K562 (cell line): ENCODE data around the gene DHDH. TPM values are rescaled to one million over a fixed set of nuclear protein-coding genes. Genes with fewer than 3 reads are reported as not detected.

Source experiments
- CREB1 ChIP-seq, 2 experiments: sonication (generic) in 1 of 2; formaldehyde crosslinking in 1 of 2; IDR thresholded peaks; 2 replicates each; pipeline versions ENCODE4 v1.6.1 to v1.8.0; 2012 to 2022; ENCODE audit warnings: inconsistent platforms in 1 of 2, mild to moderate bottlenecking in 1 of 2, missing genetic modification reagents in 1 of 2, moderate library complexity in 1 of 2
- CXXC5 ChIP-seq: fragments of 250-450 bp; sonication (Bioruptor Pico); IDR thresholded peaks from 2 replicates; pipeline ENCODE4 v1.8.0; 2022; ENCODE audit warnings: inconsistent platforms, mild to moderate bottlenecking, moderate library complexity
- ETS2 ChIP-seq: IDR thresholded peaks from 2 replicates; pipeline ENCODE4 v1.6.1; 2016; ENCODE audit warnings: borderline replicate concordance, missing genetic modification characterization, mild to moderate bottlenecking, moderate library complexity, missing compliant biosample characterization; ENCODE audit not compliant: poor library complexity, severe bottlenecking
- GABPA ChIP-seq: fragments of 200-800 bp; sonication (Bioruptor generic); conservative IDR thresholded peaks from 2 replicates; pipeline ENCODE4 v1.6.1; 2016; ENCODE audit warnings: low read depth, missing genetic modification characterization, missing compliant biosample characterization
- HNRNPLL ChIP-seq: fragments of 200-400 bp; formaldehyde crosslinking; IDR thresholded peaks from 2 replicates; pipeline ENCODE4 v1.6.1; 2017; ENCODE audit warnings: low read length, low read depth, mild to moderate bottlenecking; ENCODE audit not compliant: poor library complexity, severe bottlenecking
- KDM4B ChIP-seq, 2 experiments: fragments of 450-650 bp in 1 of 2; sonication (generic) in 1 of 2; IDR thresholded peaks; 2 replicates each; pipeline ENCODE4 v1.6.1; 2016 to 2017; ENCODE audit warnings: borderline replicate concordance in 2 of 2, antibody characterized with exemption in 1 of 2, low read depth in 1 of 2, mild to moderate bottlenecking in 1 of 2
- MYC ChIP-seq, 2 experiments: fragments of 250-450 bp in 1 of 2; sonication (Bioruptor Pico) in 1 of 2; IDR thresholded peaks; 2 replicates each; pipeline versions ENCODE4 v1.5.1 to v1.6.1; 2012 to 2021; ENCODE audit warnings: low read depth in 2 of 2, borderline replicate concordance in 1 of 2, improper control_type of control experiment in 1 of 2, low read length in 1 of 2, mild to moderate bottlenecking in 1 of 2, moderate library complexity in 1 of 2
- MYNN ChIP-seq, 2 experiments: sonication (generic); formaldehyde crosslinking in 1 of 2; IDR thresholded peaks; 2 replicates each; pipeline versions ENCODE4 v1.5.0 to v1.6.1; 2016 to 2020; ENCODE audit warnings: antibody characterized with exemption in 1 of 2, missing genetic modification reagents in 1 of 2
- NR2C2 ChIP-seq, 2 experiments: fragments of 200-800 bp in 1 of 2; sonication (Bioruptor generic) in 1 of 2; sonication (generic) in 1 of 2; formaldehyde crosslinking in 1 of 2; IDR thresholded peaks; 2 replicates each; pipeline versions ENCODE4 v1.6.1 to v1.8.0; 2016 to 2022; ENCODE audit warnings: mild to moderate bottlenecking in 1 of 2, missing compliant biosample characterization in 1 of 2, missing genetic modification characterization in 1 of 2, missing genetic modification reagents in 1 of 2
- RBBP5 ChIP-seq: fragments of 200-600 bp; sonication (generic); IDR thresholded peaks from 2 replicates; pipeline ENCODE4 v1.6.1; 2012; ENCODE audit warnings: borderline replicate concordance, mild to moderate bottlenecking, low read length, control low read depth, inconsistent platforms; ENCODE audit not compliant: insufficient read depth, poor library complexity, severe bottlenecking
- STAT6 ChIP-seq: sonication (generic); formaldehyde crosslinking; IDR thresholded peaks from 2 replicates; pipeline ENCODE4 v1.8.1; 2023; ENCODE audit warnings: mild to moderate bottlenecking, missing genetic modification reagents
- UBTF ChIP-seq, 2 experiments: IDR thresholded peaks; 2 replicates each; pipeline ENCODE4 v1.6.1; 2012; ENCODE audit warnings: improper control_type of control experiment in 2 of 2, low read depth in 2 of 2, low read length in 2 of 2, borderline replicate concordance in 1 of 2
- XRCC5 ChIP-seq: fragments of 200-400 bp; formaldehyde crosslinking; IDR thresholded peaks from 2 replicates; pipeline ENCODE4 v1.6.1; 2017; ENCODE audit warnings: low read depth, mild to moderate bottlenecking, low read length
- ZNF197 ChIP-seq: fragments of 200-800 bp; sonication (Bioruptor generic); IDR thresholded peaks from 2 replicates; pipeline ENCODE4 v1.6.1; 2016; ENCODE audit warnings: low read depth, missing genetic modification characterization, missing compliant biosample characterization
- ZNF444 ChIP-seq: fragments of 250-450 bp; sonication (Bioruptor Pico); IDR thresholded peaks from 2 replicates; pipeline ENCODE4 v1.4.0; 2020; ENCODE audit warnings: mild to moderate bottlenecking, moderate library complexity
- polyA plus RNA-seq, 8 experiments: library from polyadenylated mRNA; depleted of rRNA in 4 of 8; stranded (reverse) in 5 of 8; unstranded in 3 of 8; fragments of >200 nt; fragmentation: Nextera tagmentation in 2 of 8; fragmentation: Illumina TruSeq in 1 of 8; extraction: Ambion mirVana in 2 of 8; extraction: Trizol in 1 of 8; gene quantifications; 2 replicates each; pipeline versions ENCODE4 v1.2.1 to v1.2.3, GENCODE V29; 2011 to 2014; ENCODE audit warnings: inconsistent platforms in 1 of 8, missing spikeins in 1 of 8
- total RNA-seq, 7 experiments: library from RNA; depleted of rRNA in 6 of 7; stranded (reverse); fragments of >200 nt in 6 of 7; fragmentation: Illumina TruSeq in 2 of 7; extraction: Trizol in 2 of 7; gene quantifications; 2 replicates each; pipeline versions ENCODE4 v1.2.1 to v1.2.3, GENCODE V29; 2011 to 2021; ENCODE audit warnings: low replicate concordance in 1 of 7
- TF ChIP-seq, protein P1 (sequence below): fragments of 250-450 bp; sonication (Bioruptor Pico); IDR thresholded peaks from 2 replicates; pipeline ENCODE4 v1.8.0; 2022; ENCODE audit warnings: moderate library complexity, mild to moderate bottlenecking, inconsistent platforms

DHDH gene
- total and polyA plus RNA-seq, 9 of the 15 experiments (the other 6 are each of a cell fraction or from before 2014, with no cell fraction given) = 0.37 to 1.9 (median 0.87) TPM

GRCh38 chr19:48899781-48900476 lies 33.6 kb upstream of the DHDH start, which contains the start of gene NUCB1 (continued):
- TF ChIP-seq ZNF444 = 0 out of 2 replicates have a peak, but pooled peaks have one; percentile 50
- no peak for TF ChIP-seq ZNF197
- TF ChIP-seq, protein P1, sequence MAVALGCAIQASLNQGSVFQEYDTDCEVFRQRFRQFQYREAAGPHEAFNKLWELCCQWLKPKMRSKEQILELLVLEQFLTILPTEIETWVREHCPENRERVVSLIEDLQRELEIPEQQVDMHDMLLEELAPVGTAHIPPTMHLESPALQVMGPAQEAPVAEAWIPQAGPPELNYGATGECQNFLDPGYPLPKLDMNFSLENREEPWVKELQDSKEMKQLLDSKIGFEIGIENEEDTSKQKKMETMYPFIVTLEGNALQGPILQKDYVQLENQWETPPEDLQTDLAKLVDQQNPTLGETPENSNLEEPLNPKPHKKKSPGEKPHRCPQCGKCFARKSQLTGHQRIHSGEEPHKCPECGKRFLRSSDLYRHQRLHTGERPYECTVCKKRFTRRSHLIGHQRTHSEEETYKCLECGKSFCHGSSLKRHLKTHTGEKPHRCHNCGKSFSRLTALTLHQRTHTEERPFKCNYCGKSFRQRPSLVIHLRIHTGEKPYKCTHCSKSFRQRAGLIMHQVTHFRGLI = no peak
- peak; percentile 84 for TF ChIP-seq MYC (IDR thresholded peaks at IDR 0.05; ENCODE audit: low read depth, low read length)
- TF ChIP-seq MYC (CRISPR knock-in tag; IDR thresholded peaks at IDR 0.05; ENCODE audit: borderline replicate concordance, low read depth) = no peak
- peak; percentile 65; the same call in 1 of the 2 replicates for TF ChIP-seq CREB1 (IDR thresholded peaks at IDR 0.05)
- 0 out of 2 replicates have a peak, but pooled peaks have one; percentile 44 for TF ChIP-seq CREB1 (CRISPR knock-in tag; IDR thresholded peaks at IDR 0.05)
- TF ChIP-seq GABPA (tag) = peak; percentile 95
- 0 out of 2 replicates have a peak, but pooled peaks have one; percentile 52 for TF ChIP-seq MYNN (IDR thresholded peaks at IDR 0.05)
- TF ChIP-seq MYNN (CRISPR knock-in tag; IDR thresholded peaks at IDR 0.05) = no peak
- TF ChIP-seq CXXC5 (CRISPR knock-in tag) = peak; percentile 92
- no peak for TF ChIP-seq STAT6 (CRISPR knock-in tag)
- no peak; the same call in none of the 2 replicates for TF ChIP-seq XRCC5
- TF ChIP-seq RBBP5 = peak; percentile 35
- TF ChIP-seq UBTF (IDR thresholded peaks at IDR 0.05; ENCODE audit: borderline replicate concordance in 1 of 2, low read depth in 2 of 2, low read length in 2 of 2) = peak in 1 of 2 experiments; percentile 56; a peak in 2 of 4 replicates
- TF ChIP-seq HNRNPLL = no peak
- TF ChIP-seq ETS2 (tag) = no peak
- 0 out of 4 replicates have a peak, but pooled peaks of 1 of the 2 experiments have one; percentile 39 for TF ChIP-seq KDM4B (IDR thresholded peaks at IDR 0.05; ENCODE audit: borderline replicate concordance in 2 of 2, low read depth in 1 of 2)
- peak; percentile 90 for TF ChIP-seq NR2C2 (CRISPR knock-in tag; IDR thresholded peaks at IDR 0.05)
- peak; percentile 99 for TF ChIP-seq NR2C2 (tag; IDR thresholded peaks at IDR 0.05)
